GM19468 (cell line): ENCODE results near the gene HECTD3.

Source experiments
- ATAC-seq: cut with Tn5 transposase; IDR thresholded peaks from one replicate; pipeline ENCODE4 v1.9.1; 2021; ENCODE audit warnings: mild to moderate bottlenecking, moderate library complexity, moderate number of reproducible peaks; ENCODE audit not compliant: unreplicated experiment; ENCODE audit errors: extremely low read depth

The HECTD3 gene

GRCh38 chr1:45010855-45011811 lies at the start of gene HECTD3:
Gene HECTD3, minus strand, starts transcription at chr1:45011324. Its CDS starts 67 bp downstream, at chr1:45011257.
- peak; percentile 35 for ATAC-seq

- ATAC-seq: no peak
Observed at GRCh38 chr1:45059829-45060228, 48.7 kb upstream of the HECTD3 start.

- no peak for ATAC-seq
Observed at GRCh38 chr1:45057542-45057941, 46.4 kb upstream of the HECTD3 start.

GRCh38 chr1:45051005-45051772 lies 40.1 kb upstream of the HECTD3 start:
- no peak for ATAC-seq

DNA sequence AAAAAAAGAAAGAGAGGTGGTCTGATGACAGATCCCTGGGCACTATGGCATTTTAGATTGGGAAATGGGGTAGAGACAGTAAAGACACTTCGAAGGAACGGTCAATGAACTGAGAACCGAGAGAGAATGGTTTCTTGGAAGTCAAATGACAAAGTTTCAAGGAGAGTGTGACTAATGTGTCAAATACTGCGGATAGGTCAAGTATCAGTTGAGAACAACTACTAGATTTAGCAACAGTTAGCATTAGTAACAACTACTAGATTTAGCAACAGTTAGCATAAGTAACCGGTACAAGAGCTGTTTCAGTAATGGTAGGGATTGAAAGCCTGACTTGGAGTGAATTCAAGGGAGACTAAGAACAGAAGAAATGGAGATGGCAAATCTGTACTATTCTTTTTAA lies 35.9 kb upstream of the HECTD3 start:
- no peak for ATAC-seq

GRCh38 chr1:45044916-45045315 lies 33.8 kb upstream of the HECTD3 start:
- no peak for ATAC-seq

- no peak for ATAC-seq
Observed at GRCh38 chr1:45043094-45043493, 32.0 kb upstream of the HECTD3 start.

- no peak for ATAC-seq
Observed at GRCh38 chr1:45040297-45040696, 29.2 kb upstream of the HECTD3 start.

- no peak for ATAC-seq
Observed at GRCh38 chr1:45038661-45039364, 27.7 kb upstream of the HECTD3 start.

GRCh38 chr1:45038240-45038639 lies 27.1 kb upstream of the HECTD3 start:
- ATAC-seq: no peak

GRCh38 chr1:45037456-45037855 lies 26.3 kb upstream of the HECTD3 start:
- no peak for ATAC-seq

- ATAC-seq: no peak
Observed at GRCh38 chr1:45035631-45036301, 24.6 kb upstream of the HECTD3 start.

DNA sequence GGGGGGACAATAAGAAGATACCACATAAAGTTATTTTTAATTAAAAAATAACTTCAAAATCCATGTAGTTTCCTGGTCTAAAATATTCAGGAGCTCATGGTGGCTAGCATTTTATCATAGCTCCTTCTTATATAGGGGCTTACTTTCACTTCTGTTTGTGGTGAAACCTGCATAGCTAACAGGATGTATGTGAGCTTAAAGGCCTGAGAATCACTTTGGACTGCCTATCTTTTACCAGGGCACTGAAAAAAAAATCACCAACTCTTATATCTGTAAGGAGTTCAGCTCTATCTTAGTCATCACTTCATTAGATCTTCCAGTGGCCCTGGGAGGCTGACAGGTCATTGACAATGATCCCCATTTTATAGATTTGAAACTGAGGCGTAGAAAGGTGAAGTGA lies 22.2 kb upstream of the HECTD3 start:
- ATAC-seq: no peak

- no peak for ATAC-seq
Observed at GRCh38 chr1:45032837-45033236, 21.7 kb upstream of the HECTD3 start.

- ATAC-seq: no peak
Observed at GRCh38 chr1:45026446-45026845, 15.3 kb upstream of the HECTD3 start.

DNA sequence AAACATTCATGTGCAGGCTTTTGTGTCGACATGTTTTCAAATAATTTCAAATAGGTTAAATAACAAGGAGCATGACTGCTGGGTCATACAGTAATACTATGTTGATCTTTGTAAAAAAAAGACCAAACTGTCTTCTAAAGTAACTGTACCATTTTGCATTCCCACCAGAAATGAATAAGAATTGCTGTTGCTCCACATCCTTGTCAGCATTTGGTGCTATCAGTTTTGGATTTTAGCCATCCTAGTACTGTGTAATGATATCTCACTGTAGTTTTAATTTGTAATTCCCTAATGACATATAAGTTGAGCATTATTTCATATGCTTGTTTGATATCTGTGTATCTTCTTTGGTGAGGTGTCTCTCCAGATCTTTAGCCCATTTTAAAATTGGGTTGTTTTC lies 12.5 kb upstream of the HECTD3 start:
- ATAC-seq: no peak

DNA sequence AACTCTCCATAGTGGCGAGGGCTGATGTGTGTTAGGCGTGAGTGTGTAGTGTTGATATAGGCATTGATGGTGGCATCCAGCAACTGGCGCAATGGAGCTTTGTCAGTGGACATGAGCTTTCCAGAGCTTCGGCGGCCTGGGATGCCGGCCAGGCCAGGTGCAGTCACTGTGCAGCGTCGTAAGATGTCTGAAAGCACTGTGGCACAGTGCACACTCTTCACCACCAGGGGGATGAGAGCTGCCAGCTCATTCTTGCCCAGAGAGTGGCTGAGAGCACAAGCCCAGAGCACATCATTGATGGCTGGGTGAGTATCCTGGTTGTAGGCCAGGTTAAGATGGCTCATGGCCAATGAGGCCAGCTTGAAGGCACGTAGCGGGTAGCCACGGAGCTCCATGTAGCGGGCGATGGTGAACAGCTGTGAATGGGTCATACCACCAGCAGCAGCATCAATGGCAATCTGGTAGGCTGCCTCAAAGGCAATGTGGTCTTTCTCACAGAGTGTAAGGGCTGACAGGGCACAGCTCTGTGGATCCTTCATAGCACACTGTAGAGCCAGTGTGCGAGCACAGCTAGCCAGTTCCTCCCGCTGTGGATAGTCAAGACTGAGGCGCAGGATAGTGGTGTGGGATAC lies 7.6 kb upstream of the HECTD3 start:
- ATAC-seq: peak; percentile 44

GRCh38 chr1:45016767-45017166 lies 5.6 kb upstream of the HECTD3 start:
- no peak for ATAC-seq

- ATAC-seq: no peak
Observed at GRCh38 chr1:45016090-45016697, 5.1 kb upstream of the HECTD3 start.
